H1 (cell line): Measurements from ENCODE around the gene FANK1. TPM values are rescaled to one million over a fixed set of nuclear protein-coding genes. Genes with fewer than 3 reads are reported as not detected.
"Not testable (repeated sequence)": the region's sequence is repeated elsewhere in the genome, so short reads cannot be mapped to it uniquely, and the experiment has no call there.

Experiments used
- CTCF ChIA-PET: fragments of 300-600 bp; sonication (Branson Sonifier 250); formaldehyde crosslinking; loops from one replicate; lab custom pipeline; 2021; ENCODE audit not compliant: partially characterized antibody; lab: Charles Lee
- POLR2A ChIA-PET: fragments of 300-600 bp; sonication (Branson Sonifier 250); formaldehyde crosslinking; loops from one replicate; lab custom pipeline; 2021; ENCODE audit warnings: inconsistent platforms; ENCODE audit not compliant: partially characterized antibody; lab: Charles Lee
- DNase-seq, 2 experiments: peaks; one replicate each; pipeline versions ENCODE4 v3.0.0 to v3.0.0-alpha.2; 2010 to 2022; ENCODE audit warnings: low spot score in 2 of 2, low read depth in 1 of 2, mixed read lengths in 1 of 2
- FAIRE-seq: peaks from 2 replicates; lab custom pipeline; 2011; peaks lifted over from hg19 to GRCh38; lab: Jason Lieb, UNC
- H2AFZ ChIP-seq: 2 replicates; pipeline ENCODE4 v1.8.1; 2012; ENCODE audit warnings: low read length, inconsistent platforms
- H2AK5ac ChIP-seq: 2 replicates; pipeline ENCODE4 v1.6.1; 2013; ENCODE audit warnings: low read depth, low read length
- H2BK120ac ChIP-seq: replicated peaks from 2 replicates; pipeline ENCODE3; 2013; ENCODE audit warnings: low read depth, low read length, inconsistent platforms
- H2BK12ac ChIP-seq: 2 replicates; pipeline ENCODE4 v1.6.1; 2013; ENCODE audit warnings: low read depth, low read length
- H2BK15ac ChIP-seq: 2 replicates; pipeline ENCODE4 v1.6.1; 2013; ENCODE audit warnings: low read length
- H2BK20ac ChIP-seq: 2 replicates; pipeline ENCODE4 v1.6.1; 2013; ENCODE audit warnings: low read length
- H2BK5ac ChIP-seq: 2 replicates; pipeline ENCODE4 v1.6.1; 2013; ENCODE audit warnings: low read depth, low read length
- H3K14ac ChIP-seq: 2 replicates; pipeline ENCODE4 v1.6.1; 2013; ENCODE audit warnings: inconsistent platforms; ENCODE audit not compliant: insufficient read length
- H3K18ac ChIP-seq: 2 replicates; pipeline ENCODE4 v1.6.1; 2013; ENCODE audit warnings: low read length; ENCODE audit errors: extremely low read depth
- H3K23ac ChIP-seq: 2 replicates; pipeline ENCODE4 v1.6.1; 2013; ENCODE audit warnings: inconsistent platforms; ENCODE audit not compliant: insufficient read length
- H3K23me2 ChIP-seq: 2 replicates; pipeline ENCODE4 v1.6.1; 2013; ENCODE audit warnings: low read depth, low read length
- H3K27ac ChIP-seq: 2 replicates; pipeline ENCODE4 v1.6.1; 2011; ENCODE audit warnings: low read depth, low read length, inconsistent platforms
- H3K27me3 ChIP-seq, 4 experiments: replicated peaks in 1 of 4; 1 replicate in 1 of 4; 2 replicates in 3 of 4; pipeline versions ENCODE4 v1.6.1 to v1.8.1; 2011 to 2013; ENCODE audit warnings: low read length in 3 of 4, mild to moderate bottlenecking in 3 of 4, inconsistent platforms in 2 of 4, mixed read lengths in 2 of 4, moderate library complexity in 1 of 4; ENCODE audit not compliant: control insufficient read depth in 3 of 4, insufficient read depth in 3 of 4; ENCODE audit errors: extremely low read depth in 1 of 4
- H3K36me3 ChIP-seq, 4 experiments: 2 replicates each; pipeline versions ENCODE4 v1.6.1 to v1.8.1; 2011 to 2013; ENCODE audit warnings: mild to moderate bottlenecking in 4 of 4, low read length in 3 of 4, moderate library complexity in 2 of 4, control low read depth in 1 of 4, inconsistent platforms in 1 of 4; ENCODE audit not compliant: insufficient read depth in 4 of 4, control insufficient read depth in 2 of 4
- H3K4ac ChIP-seq: replicated peaks from 2 replicates; pipeline ENCODE3; 2013; ENCODE audit warnings: low read length, low read depth, mixed read lengths, inconsistent platforms; ENCODE audit not compliant: insufficient read length
- H3K4me1 ChIP-seq, 4 experiments: replicated peaks in 1 of 4; 1 replicate in 1 of 4; 2 replicates in 3 of 4; pipeline versions ENCODE4 v1.6.1 to v1.8.1; 2011 to 2013; ENCODE audit warnings: low read length in 3 of 4, inconsistent platforms in 2 of 4, mixed read lengths in 1 of 4; ENCODE audit not compliant: insufficient read depth in 4 of 4, control insufficient read depth in 3 of 4
- H3K4me2 ChIP-seq, 2 experiments: 2 replicates each; pipeline versions ENCODE4 v1.6.1 to v1.8.1; 2011 to 2013; ENCODE audit warnings: low read depth in 2 of 2, low read length in 2 of 2, control low read depth in 1 of 2, inconsistent platforms in 1 of 2, mild to moderate bottlenecking in 1 of 2; ENCODE audit not compliant: insufficient read depth in 1 of 2
- H3K4me3 ChIP-seq, 4 experiments: fragments of 200-600, 300-600 bp in 1 of 4; sonication (generic), shearing (Covaris generic), sonication (Bioruptor Twin) in 1 of 4; 2 replicates each; pipeline versions ENCODE4 v1.5.1 to v1.8.1; 2011 to 2016; ENCODE audit warnings: low read length in 4 of 4, low read depth in 3 of 4, control low read depth in 2 of 4, inconsistent platforms in 2 of 4, mild to moderate bottlenecking in 2 of 4, mixed read lengths in 1 of 4, moderate library complexity in 1 of 4; ENCODE audit not compliant: insufficient read depth in 2 of 4; ENCODE audit errors: extremely low read depth in 1 of 4
- H3K56ac ChIP-seq: replicated peaks from 2 replicates; pipeline ENCODE3; 2013; ENCODE audit warnings: low read depth, mild to moderate bottlenecking, mixed read lengths, low read length, inconsistent platforms; ENCODE audit not compliant: insufficient read length
- H3K79me1 ChIP-seq: 2 replicates; pipeline ENCODE4 v1.6.1; 2013; ENCODE audit warnings: low read depth, low read length, control low read depth
- H3K79me2 ChIP-seq, 2 experiments: 2 replicates each; pipeline versions ENCODE4 v1.6.1 to v1.8.1; 2012 to 2013; ENCODE audit warnings: low read length in 2 of 2, mild to moderate bottlenecking in 2 of 2, inconsistent platforms in 1 of 2; ENCODE audit not compliant: insufficient read depth in 2 of 2, control insufficient read depth in 1 of 2
- H3K9ac ChIP-seq, 4 experiments: replicated peaks in 1 of 4; 1 replicate in 1 of 4; 2 replicates in 3 of 4; pipeline versions ENCODE4 v1.6.1 to v1.8.1; 2011 to 2013; ENCODE audit warnings: low read depth in 3 of 4, low read length in 3 of 4, control low read depth in 2 of 4, mild to moderate bottlenecking in 2 of 4, moderate library complexity in 2 of 4, inconsistent platforms in 1 of 4; ENCODE audit errors: extremely low read depth in 1 of 4
- H3K9me3 ChIP-seq, 2 experiments: 2 replicates each; pipeline versions ENCODE4 v1.6.1 to v1.8.1; 2012 to 2013; ENCODE audit warnings: mild to moderate bottlenecking in 2 of 2, moderate library complexity in 2 of 2, control low read depth in 1 of 2, inconsistent platforms in 1 of 2, low read depth in 1 of 2, low read length in 1 of 2, mixed read lengths in 1 of 2; ENCODE audit not compliant: insufficient read depth in 2 of 2
- H4K20me1 ChIP-seq, 2 experiments: replicated peaks in 1 of 2; 2 replicates each; pipeline versions ENCODE3 to v1.8.1; 2011 to 2013; ENCODE audit warnings: inconsistent platforms in 2 of 2, low read length in 2 of 2, mild to moderate bottlenecking in 1 of 2; ENCODE audit not compliant: insufficient read depth in 2 of 2, control insufficient read depth in 1 of 2
- H4K5ac ChIP-seq: 2 replicates; pipeline ENCODE4 v1.6.1; 2013; ENCODE audit warnings: low read length, low read depth, mixed read lengths, inconsistent platforms; ENCODE audit not compliant: insufficient read length
- H4K8ac ChIP-seq: 2 replicates; pipeline ENCODE4 v1.8.0; 2013; ENCODE audit warnings: mild to moderate bottlenecking, moderate library complexity, low read length, inconsistent platforms; ENCODE audit not compliant: insufficient read depth; ENCODE audit errors: extremely low read depth
- H4K91ac ChIP-seq: replicated peaks from 2 replicates; pipeline ENCODE3; 2013; ENCODE audit warnings: low read length, mixed read lengths, inconsistent platforms; ENCODE audit not compliant: insufficient read length
- WGBS, 2 experiments: shearing (Covaris generic) in 1 of 2; methylation state at CpG; one replicate each; pipeline versions ENCODE4 v1.1.6 to v1.1.7; 2013 to 2015; ENCODE audit warnings: low lambda C conversion rate in 2 of 2, mixed read lengths in 2 of 2, inconsistent platforms in 1 of 2, low coverage in 1 of 2, missing lambda C conversion rate in 1 of 2; ENCODE audit not compliant: insufficient replicate concordance in 2 of 2, insufficient coverage in 1 of 2, insufficient read length in 1 of 2; ENCODE audit errors: extremely low coverage in 1 of 2, missing lambda C conversion rate in 1 of 2; 5-methylcytosine and 5-hydroxymethylcytosine counted together
- polyA plus RNA-seq, 7 experiments: library from polyadenylated mRNA; depleted of rRNA in 3 of 7; stranded (reverse) in 5 of 7; unstranded in 2 of 7; fragments of >200 nt in 5 of 7; fragments of 200-250 nt in 2 of 7; gene quantifications; 1 replicate in 5 of 7; 2 replicates in 1 of 7; 4 replicates in 1 of 7; pipeline versions ENCODE4 v1.2.1 to v1.2.3, GENCODE V29; 2011 to 2013; ENCODE audit warnings: missing spikeins in 2 of 7, mixed read lengths in 2 of 7
- total RNA-seq: library from RNA; stranded (reverse); fragmentation: NEBNext Ultra II Directional; extraction: Animal tissue kit (Norgen Biotek cat#: 25700); gene quantifications from 2 replicates; pipeline ENCODE4 v1.2.1, GENCODE V29; 2021

The FANK1 gene
- total and polyA plus RNA-seq, 2 of the 8 experiments (the other 6 are each of a cell fraction or from before 2014, with no cell fraction given): 1.2 TPM; not detected in 1

DNA sequence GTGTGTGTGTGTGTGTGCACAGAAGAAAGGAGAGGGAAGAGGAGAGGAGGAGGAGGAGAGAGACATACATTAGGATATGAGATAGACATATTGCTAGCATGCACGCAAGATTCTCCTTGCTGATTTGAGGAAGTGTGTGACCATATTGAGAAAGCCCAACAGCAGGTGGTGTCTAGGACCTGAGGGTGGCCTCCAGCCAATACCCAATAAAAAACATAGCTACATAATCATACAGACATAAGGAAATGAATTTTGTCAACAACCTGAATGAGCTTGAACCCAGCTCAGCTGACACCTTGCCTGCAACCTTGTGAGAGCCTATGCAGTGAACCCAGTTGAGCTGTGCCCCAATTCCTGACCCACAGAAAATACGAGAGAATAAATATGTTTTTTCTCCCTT lies 11.2 kb downstream of the FANK1 start:
- H3K9me3 ChIP-seq: peaks cover 9 to 11% of the 10 kb centered on the region in 2 experiments; a peak in 3 of 4 replicates
- H4K91ac ChIP-seq, H3K14ac ChIP-seq, H3K79me2 ChIP-seq, H4K8ac ChIP-seq, H3K4ac ChIP-seq, CTCF ChIA-PET, H4K5ac ChIP-seq, POLR2A ChIA-PET, H2BK120ac ChIP-seq, DNase-seq, H4K20me1 ChIP-seq, H2BK12ac ChIP-seq, H3K27ac ChIP-seq, H3K4me2 ChIP-seq, H3K56ac ChIP-seq, H3K27me3 ChIP-seq, FAIRE-seq, H3K18ac ChIP-seq, H2AK5ac ChIP-seq, H3K4me3 ChIP-seq, H3K4me1 ChIP-seq, H2BK15ac ChIP-seq, H2BK20ac ChIP-seq, H3K23ac ChIP-seq, H3K36me3 ChIP-seq, H3K79me1 ChIP-seq, H2AFZ ChIP-seq, H3K9ac ChIP-seq, H2BK5ac ChIP-seq, H3K23me2 ChIP-seq: not testable (repeated sequence)
- WGBS, 2 experiments: 68% methylated on average over 2 of the region's 2 CpGs; no CpG with 5 or more reads in 1 of the 2 experiments

DNA sequence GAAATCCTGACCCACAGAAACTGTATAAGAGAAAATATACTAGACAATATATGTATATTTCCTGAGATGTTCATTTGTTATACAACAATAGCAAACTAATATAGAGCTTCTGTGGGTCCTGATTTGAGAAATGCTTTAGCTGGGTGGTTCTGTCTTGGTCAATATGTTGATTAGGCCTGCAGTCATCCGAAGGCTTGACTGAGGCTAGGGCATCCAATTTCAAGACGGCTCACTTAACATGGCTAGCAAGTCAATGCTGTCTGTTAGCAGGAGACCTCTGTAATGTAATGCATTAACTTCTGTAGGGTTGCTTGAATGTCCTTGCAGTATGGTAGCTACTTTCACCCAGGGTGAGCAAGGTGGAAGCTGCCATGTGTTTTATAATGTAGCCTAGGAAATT lies 12.4 kb downstream of the FANK1 start:
- H4K20me1 ChIP-seq, FAIRE-seq, H4K91ac ChIP-seq, H4K5ac ChIP-seq, H3K9ac ChIP-seq, H3K79me2 ChIP-seq, H2BK15ac ChIP-seq, H3K56ac ChIP-seq, H2AFZ ChIP-seq, H3K36me3 ChIP-seq, H3K14ac ChIP-seq, H3K23ac ChIP-seq, H3K23me2 ChIP-seq, POLR2A ChIA-PET, CTCF ChIA-PET, H3K4me1 ChIP-seq, H2BK120ac ChIP-seq, H3K18ac ChIP-seq, H3K79me1 ChIP-seq, H3K9me3 ChIP-seq, H3K27me3 ChIP-seq, H2BK5ac ChIP-seq, H4K8ac ChIP-seq, H2BK12ac ChIP-seq, H3K4me3 ChIP-seq, H3K4me2 ChIP-seq, H2AK5ac ChIP-seq, H3K4ac ChIP-seq, DNase-seq, H2BK20ac ChIP-seq, H3K27ac ChIP-seq: not testable (repeated sequence)
- WGBS, 2 experiments: 56% methylated on average over 2 of the region's 2 CpGs; no CpG with 5 or more reads in 1 of the 2 experiments
